ENCODE data around the gene ZNF771.
A peak's percentile ranks its signal among the peaks of the same experiment; 100 is the strongest.

The ZNF771 gene

DNA sequence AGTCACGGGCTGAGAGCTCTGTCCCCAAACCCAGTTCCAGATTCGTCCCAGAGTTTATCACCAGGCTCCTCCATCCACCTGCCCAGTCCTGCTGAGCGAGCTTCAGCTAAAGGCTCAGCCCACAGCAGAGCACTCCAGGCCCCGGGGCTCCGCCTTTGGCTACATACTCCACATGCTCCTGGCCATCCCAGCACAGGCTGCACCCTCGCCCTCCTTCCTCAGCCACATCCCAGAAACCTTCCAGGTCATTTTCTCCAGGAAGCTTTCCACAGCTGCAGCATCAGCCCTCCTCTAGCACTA is 47.6 kb upstream of the ZNF771 start:
- Histone ChIP-seq H3K27ac (no peak overlapping the region), H3K4me1 (peaks cover 6% of the 10 kb centered on the region), H3K9ac (no peak overlapping the region), H2AFZ (no peak overlapping the region), H3K36me3 (ENCODE audit: control insufficient read depth, insufficient read depth, low read length) (no peaks in the 10 kb centered on the region), H3K4me3 (ENCODE audit: low read depth, low read length) (no peak overlapping the region), H3K9me3 (ENCODE audit: control insufficient read depth, low read length) (no peaks in the 10 kb centered on the region), H3K27me3 (ENCODE audit: control insufficient read depth, insufficient read depth, low read length) (no peaks in the 10 kb centered on the region), H3K79me2 (peaks cover 12% of the 10 kb centered on the region), H3K4me2 (ENCODE audit: low read length) (no peak overlapping the region)
- TF ChIP-seq, protein P1, sequence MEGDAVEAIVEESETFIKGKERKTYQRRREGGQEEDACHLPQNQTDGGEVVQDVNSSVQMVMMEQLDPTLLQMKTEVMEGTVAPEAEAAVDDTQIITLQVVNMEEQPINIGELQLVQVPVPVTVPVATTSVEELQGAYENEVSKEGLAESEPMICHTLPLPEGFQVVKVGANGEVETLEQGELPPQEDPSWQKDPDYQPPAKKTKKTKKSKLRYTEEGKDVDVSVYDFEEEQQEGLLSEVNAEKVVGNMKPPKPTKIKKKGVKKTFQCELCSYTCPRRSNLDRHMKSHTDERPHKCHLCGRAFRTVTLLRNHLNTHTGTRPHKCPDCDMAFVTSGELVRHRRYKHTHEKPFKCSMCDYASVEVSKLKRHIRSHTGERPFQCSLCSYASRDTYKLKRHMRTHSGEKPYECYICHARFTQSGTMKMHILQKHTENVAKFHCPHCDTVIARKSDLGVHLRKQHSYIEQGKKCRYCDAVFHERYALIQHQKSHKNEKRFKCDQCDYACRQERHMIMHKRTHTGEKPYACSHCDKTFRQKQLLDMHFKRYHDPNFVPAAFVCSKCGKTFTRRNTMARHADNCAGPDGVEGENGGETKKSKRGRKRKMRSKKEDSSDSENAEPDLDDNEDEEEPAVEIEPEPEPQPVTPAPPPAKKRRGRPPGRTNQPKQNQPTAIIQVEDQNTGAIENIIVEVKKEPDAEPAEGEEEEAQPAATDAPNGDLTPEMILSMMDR (IDR thresholded peaks at IDR 0.05), result no peak

DNA sequence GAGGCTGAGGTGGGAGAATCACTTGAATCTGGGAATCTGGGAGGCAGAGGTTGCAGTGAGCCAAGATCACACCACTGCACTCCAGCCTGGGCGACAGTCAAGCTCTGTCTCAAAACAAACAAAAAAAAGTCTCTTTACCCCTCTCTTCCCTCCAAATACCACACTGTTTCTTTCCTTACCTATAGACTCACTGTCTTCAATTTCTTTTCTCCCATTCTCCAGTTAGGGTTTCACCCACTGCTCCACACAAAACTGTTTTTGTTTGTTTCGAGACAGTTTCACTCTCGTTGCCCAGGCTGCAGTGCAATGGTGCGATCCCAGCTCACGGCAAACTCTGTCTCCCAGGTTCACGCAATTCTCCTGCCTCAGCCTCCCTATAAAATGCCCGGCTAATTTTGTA is 46.2 kb upstream of the ZNF771 start:
- TF ChIP-seq, protein P1 (IDR thresholded peaks at IDR 0.05), result no peak
- H3K9ac ChIP-seq, result no peak overlapping the region
- H3K9me3 ChIP-seq (ENCODE audit: control insufficient read depth, low read length), result no peaks in the 10 kb centered on the region
- H3K36me3 ChIP-seq (ENCODE audit: control insufficient read depth, insufficient read depth, low read length), result no peaks in the 10 kb centered on the region
- H3K4me3 ChIP-seq (ENCODE audit: low read depth, low read length), result no peak overlapping the region
- H3K4me2 ChIP-seq (ENCODE audit: low read length), result no peak overlapping the region
- H3K4me1 ChIP-seq, result no peaks in the 10 kb centered on the region
- no peak overlapping the region for H3K27ac ChIP-seq
- H3K79me2 ChIP-seq, result peaks cover 12% of the 10 kb centered on the region
- H2AFZ ChIP-seq, result no peak overlapping the region
- no peaks in the 10 kb centered on the region for H3K27me3 ChIP-seq (ENCODE audit: control insufficient read depth, insufficient read depth, low read length)

DNA sequence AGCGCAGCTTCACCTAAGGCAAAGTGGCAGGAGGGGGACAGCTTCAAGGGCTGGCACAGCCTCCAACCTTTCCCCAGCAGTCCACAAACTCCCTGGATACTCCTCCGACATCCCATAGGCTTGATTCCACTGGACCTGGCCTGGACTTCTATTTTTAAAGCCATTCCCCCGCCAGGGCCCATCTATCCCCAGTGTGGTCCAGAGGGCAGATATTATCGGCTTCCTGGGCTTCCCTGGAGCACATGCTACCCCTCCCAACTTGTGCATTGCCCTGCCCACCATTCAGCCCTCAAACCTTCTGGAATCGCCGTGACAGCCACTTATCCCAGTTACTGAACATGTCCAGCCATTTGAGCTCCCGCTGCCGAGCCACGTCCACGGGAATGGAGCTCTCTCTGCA is 42.2 kb upstream of the ZNF771 start:
- Histone ChIP-seq H2AFZ (no peak overlapping the region), H3K27me3 (ENCODE audit: control insufficient read depth, insufficient read depth, low read length) (no peaks in the 10 kb centered on the region), H3K9ac (no peak overlapping the region), H3K36me3 (ENCODE audit: control insufficient read depth, insufficient read depth, low read length) (no peaks in the 10 kb centered on the region), H3K4me3 (ENCODE audit: low read depth, low read length) (no peak overlapping the region), H3K79me2 (peaks cover 37% of the 10 kb centered on the region), H3K4me1 (peaks cover 10% of the 10 kb centered on the region), H3K27ac (no peak overlapping the region), H3K9me3 (ENCODE audit: control insufficient read depth, low read length) (no peaks in the 10 kb centered on the region), H3K4me2 (ENCODE audit: low read length) (no peak overlapping the region)
- TF ChIP-seq, protein P1 (IDR thresholded peaks at IDR 0.05), result no peak

DNA sequence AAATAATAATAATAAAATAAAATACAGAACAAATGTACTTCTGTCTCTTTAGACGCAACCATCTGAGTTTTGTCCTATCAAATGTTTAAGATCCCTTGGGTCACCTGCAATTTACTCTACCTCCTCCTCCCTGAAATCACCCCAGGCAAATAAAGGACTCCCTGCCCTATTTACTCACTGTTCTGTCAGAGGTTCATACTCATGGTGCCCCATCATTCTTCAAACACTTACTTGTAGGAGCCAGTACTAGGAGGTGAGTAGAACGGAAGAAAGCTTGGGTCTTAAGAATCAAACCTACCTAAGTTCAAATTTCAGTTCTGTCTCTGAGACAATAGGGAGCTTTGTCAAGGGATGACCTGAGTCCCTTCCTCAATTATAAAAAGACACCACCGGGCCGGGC is 40.9 kb upstream of the ZNF771 start:
- Histone ChIP-seq H3K79me2 (peaks cover 33% of the 10 kb centered on the region), H2AFZ (no peak overlapping the region), H3K9me3 (ENCODE audit: control insufficient read depth, low read length) (no peaks in the 10 kb centered on the region), H3K4me1 (peaks cover 14% of the 10 kb centered on the region), H3K36me3 (ENCODE audit: control insufficient read depth, insufficient read depth, low read length) (no peaks in the 10 kb centered on the region), H3K4me2 (ENCODE audit: low read length) (no peak overlapping the region), H3K9ac (no peak overlapping the region), H3K4me3 (ENCODE audit: low read depth, low read length) (no peak overlapping the region), H3K27me3 (ENCODE audit: control insufficient read depth, insufficient read depth, low read length) (no peaks in the 10 kb centered on the region), H3K27ac (no peak overlapping the region)
- TF ChIP-seq, protein P1 (IDR thresholded peaks at IDR 0.05), result no peak

DNA sequence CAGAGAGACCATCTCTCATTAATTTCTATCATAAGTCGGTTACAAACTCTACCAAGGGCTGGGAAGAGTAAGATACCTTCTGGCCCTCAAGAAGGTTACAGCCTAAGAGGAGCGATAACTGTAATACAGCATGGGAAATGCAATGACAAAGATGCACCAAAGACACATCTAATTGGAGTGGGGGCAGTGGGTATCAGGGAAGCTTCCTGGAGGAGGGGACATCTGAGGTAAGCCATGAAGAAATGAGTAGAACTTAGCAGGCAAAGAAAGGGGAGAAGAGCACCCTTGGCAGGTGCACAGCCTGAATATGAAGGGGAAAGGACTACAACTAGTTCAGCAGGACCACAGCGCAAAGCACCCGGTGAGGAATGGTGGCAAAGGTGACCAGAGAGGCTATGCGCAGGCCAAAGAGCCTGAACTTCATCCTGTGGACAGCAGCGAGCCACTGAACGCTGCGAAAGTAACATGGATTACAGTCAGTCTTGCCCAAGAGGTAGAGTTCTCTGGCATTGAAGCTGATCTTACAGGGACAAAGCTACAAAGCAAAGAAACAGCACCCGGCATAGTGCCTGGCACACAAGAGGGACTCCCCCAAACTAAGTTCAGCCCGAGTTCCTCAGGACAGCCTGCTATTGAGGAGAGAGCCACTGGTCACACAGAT is 39.9 kb upstream of the ZNF771 start:
- H3K9ac ChIP-seq, result no peak overlapping the region
- H3K4me3 ChIP-seq (ENCODE audit: low read depth, low read length), result peak overlapping the region; percentile 83
- TF ChIP-seq, protein P1 (IDR thresholded peaks at IDR 0.05), result no peak

More for the DNA sequence above, 39.9 kb upstream of the ZNF771 start:
- no peak overlapping the region for H3K27ac ChIP-seq
- no peaks in the 10 kb centered on the region for H3K9me3 ChIP-seq (ENCODE audit: control insufficient read depth, low read length)
- H3K27me3 ChIP-seq (ENCODE audit: control insufficient read depth, insufficient read depth, low read length), result no peaks in the 10 kb centered on the region
- H3K4me1 ChIP-seq, result peaks cover 15% of the 10 kb centered on the region
- H3K4me2 ChIP-seq (ENCODE audit: low read length), result peak overlapping the region; percentile 92
- no peak overlapping the region for H2AFZ ChIP-seq
- H3K79me2 ChIP-seq, result peaks cover 33% of the 10 kb centered on the region
- H3K36me3 ChIP-seq (ENCODE audit: control insufficient read depth, insufficient read depth, low read length), result no peaks in the 10 kb centered on the region

All from parathyroid adenoma (tissue), 2 donors.